ENCODE measurements around the gene KIF7. TPM values are rescaled to one million over a fixed set of nuclear protein-coding genes. Genes with fewer than 3 reads are reported as not detected.

Gene KIF7
- polyA plus RNA-seq, 6 donors from 2014 or later: 0.15 TPM; not detected in 5

- ATAC-seq (ENCODE audit: low read depth in 2 of 2): no peak
- H3K27me3 Mint-ChIP-seq: no peaks in the 10 kb centered on the region
- H3K27ac Mint-ChIP-seq: no peak overlapping the region
- H3K4me1 Mint-ChIP-seq: no peaks in the 10 kb centered on the region
- DNase-seq: no peak
- H3K9me3 Mint-ChIP-seq: peaks cover 0 to 3% (median 0%) of the 10 kb centered on the region in 7 donors
- peaks cover 0 to 4% of the 10 kb centered on the region in 2 donors for H3K36me3 Mint-ChIP-seq
- H3K4me3 Mint-ChIP-seq: peak overlapping the region in 1 of 8 donors; percentile 70
These were observed 23.4 kb downstream of the KIF7 start for GRCh38 chr15:89631902-89632264.

- peak overlapping the region in 1 of 8 donors; percentile 70 for H3K4me3 Mint-ChIP-seq
- no peak overlapping the region for H3K27ac Mint-ChIP-seq
- no peaks in the 10 kb centered on the region for H3K27me3 Mint-ChIP-seq
- no peaks in the 10 kb centered on the region for H3K4me1 Mint-ChIP-seq
- H3K36me3 Mint-ChIP-seq: peaks cover 0 to 4% of the 10 kb centered on the region in 2 donors
- H3K9me3 Mint-ChIP-seq: peaks cover 0 to 3% (median 0%) of the 10 kb centered on the region in 7 donors
- ATAC-seq (ENCODE audit: low read depth in 2 of 2) (no peak), DNase-seq (no peak)
These were observed 24.0 kb downstream of the KIF7 start for GRCh38 chr15:89630974-89631901.

- DNase-seq (no peak), ATAC-seq (ENCODE audit: low read depth in 2 of 2) (no peak)
- no peak overlapping the region for H3K4me3 Mint-ChIP-seq
- H3K27ac Mint-ChIP-seq: no peak overlapping the region
- H3K27me3 Mint-ChIP-seq: no peaks in the 10 kb centered on the region
- no peaks in the 10 kb centered on the region for H3K4me1 Mint-ChIP-seq
- H3K9me3 Mint-ChIP-seq: peaks cover 0 to 3% (median 0%) of the 10 kb centered on the region in 7 donors
- peaks cover 0 to 1% of the 10 kb centered on the region in 2 donors for H3K36me3 Mint-ChIP-seq
These were observed 25.0 kb downstream of the KIF7 start for GRCh38 chr15:89630260-89630659.

GRCh38 chr15:89629829-89630228 lies 25.4 kb downstream of the KIF7 start:
- Mint-ChIP-seq H3K27ac (peak overlapping the region in 1 of 6 donors; percentile 39), H3K4me1 (no peaks in the 10 kb centered on the region), H3K36me3 (no peaks in the 10 kb centered on the region), H3K9me3 (peaks cover 0 to 3% (median 0%) of the 10 kb centered on the region in 7 donors), H3K4me3 (no peak overlapping the region), H3K27me3 (no peaks in the 10 kb centered on the region)
- DNase-seq (no peak), ATAC-seq (ENCODE audit: low read depth in 2 of 2) (no peak)

- H3K4me3 Mint-ChIP-seq: peak overlapping the region in 1 of 8 donors; percentile 61
- peaks cover 0 to 3% (median 0%) of the 10 kb centered on the region in 7 donors for H3K9me3 Mint-ChIP-seq
- no peak for ATAC-seq (ENCODE audit: low read depth in 2 of 2)
- no peaks in the 10 kb centered on the region for H3K27me3 Mint-ChIP-seq
- H3K4me1 Mint-ChIP-seq: no peaks in the 10 kb centered on the region
- no peak for DNase-seq
- H3K27ac Mint-ChIP-seq: peak overlapping the region in 1 of 6 donors; percentile 63
- H3K36me3 Mint-ChIP-seq: no peaks in the 10 kb centered on the region
These were observed 26.2 kb downstream of the KIF7 start for GRCh38 chr15:89628806-89629715.

- H3K4me3 Mint-ChIP-seq: no peak overlapping the region
- H3K27ac Mint-ChIP-seq: no peak overlapping the region
These were observed 27.0 kb downstream of the KIF7 start for GRCh38 chr15:89628301-89628700.

GRCh38 chr15:89627256-89627970 lies 27.9 kb downstream of the KIF7 start:
- no peak overlapping the region for H3K27ac Mint-ChIP-seq
- peaks cover 0 to 2% (median 0%) of the 10 kb centered on the region in 7 donors for H3K9me3 Mint-ChIP-seq
- H3K27me3 Mint-ChIP-seq: no peaks in the 10 kb centered on the region
- no peaks in the 10 kb centered on the region for H3K4me1 Mint-ChIP-seq
- ATAC-seq (ENCODE audit: low read depth in 2 of 2) (no peak), DNase-seq (no peak)
- no peaks in the 10 kb centered on the region for H3K36me3 Mint-ChIP-seq
- no peak overlapping the region for H3K4me3 Mint-ChIP-seq

More at GRCh38 chr15:89628301-89628700, 27.0 kb downstream of the KIF7 start:
- Mint-ChIP-seq H3K36me3 (no peaks in the 10 kb centered on the region), H3K27me3 (no peaks in the 10 kb centered on the region), H3K4me1 (no peaks in the 10 kb centered on the region), H3K9me3 (peaks cover 0 to 3% (median 0%) of the 10 kb centered on the region in 7 donors)
- ATAC-seq (ENCODE audit: low read depth in 2 of 2) (no peak), DNase-seq (no peak)

GRCh38 chr15:89625716-89626115 lies 29.6 kb downstream of the KIF7 start:
- no peak overlapping the region for H3K4me3 Mint-ChIP-seq
- H3K4me1 Mint-ChIP-seq: no peaks in the 10 kb centered on the region
- no peaks in the 10 kb centered on the region for H3K27me3 Mint-ChIP-seq
- ATAC-seq (ENCODE audit: low read depth in 2 of 2): no peak
- no peak for DNase-seq
- H3K9me3 Mint-ChIP-seq: no peaks in the 10 kb centered on the region
- peak overlapping the region in 1 of 6 donors; percentile 82 for H3K27ac Mint-ChIP-seq
- no peaks in the 10 kb centered on the region for H3K36me3 Mint-ChIP-seq

GRCh38 chr15:89623165-89623564 lies 32.1 kb downstream of the KIF7 start:
- no peaks in the 10 kb centered on the region for H3K4me1 Mint-ChIP-seq
- H3K4me3 Mint-ChIP-seq: no peak overlapping the region
- H3K36me3 Mint-ChIP-seq: no peaks in the 10 kb centered on the region
- H3K27ac Mint-ChIP-seq: no peak overlapping the region
- no peak for ATAC-seq (ENCODE audit: low read depth in 2 of 2)
- no peaks in the 10 kb centered on the region for H3K9me3 Mint-ChIP-seq
- no peaks in the 10 kb centered on the region for H3K27me3 Mint-ChIP-seq
- DNase-seq: no peak

- ATAC-seq (ENCODE audit: low read depth in 2 of 2) (no peak), DNase-seq (no peak)
- Mint-ChIP-seq H3K9me3 (no peaks in the 10 kb centered on the region), H3K27me3 (no peaks in the 10 kb centered on the region), H3K27ac (peak overlapping the region in 1 of 6 donors; percentile 84), H3K4me3 (peak overlapping the region in 1 of 8 donors; percentile 52), H3K36me3 (no peaks in the 10 kb centered on the region), H3K4me1 (no peaks in the 10 kb centered on the region)
These were observed 33.7 kb downstream of the KIF7 start for GRCh38 chr15:89621547-89621946.

GRCh38 chr15:89616228-89616627 lies 39.0 kb downstream of the KIF7 start:
- no peak for DNase-seq
- Mint-ChIP-seq H3K9me3 (peaks cover 11 to 44% (median 27%) of the 10 kb centered on the region in 7 donors), H3K4me1 (no peaks in the 10 kb centered on the region), H3K27me3 (no peaks in the 10 kb centered on the region), H3K4me3 (no peak overlapping the region), H3K36me3 (peaks cover 12 to 18% of the 10 kb centered on the region in 2 donors), H3K27ac (no peak overlapping the region)
- ATAC-seq (ENCODE audit: low read depth in 2 of 2): no peak

- Mint-ChIP-seq H3K27ac (no peak overlapping the region), H3K27me3 (no peaks in the 10 kb centered on the region), H3K4me1 (no peaks in the 10 kb centered on the region), H3K4me3 (no peak overlapping the region), H3K9me3 (peaks cover 11 to 47% (median 27%) of the 10 kb centered on the region in 7 donors), H3K36me3 (peaks cover 12 to 18% of the 10 kb centered on the region in 2 donors)
- DNase-seq (no peak), ATAC-seq (ENCODE audit: low read depth in 2 of 2) (no peak)
These were observed 40.1 kb downstream of the KIF7 start for GRCh38 chr15:89615135-89615534.

GRCh38 chr15:89614164-89614563 lies 41.1 kb downstream of the KIF7 start:
- no peak overlapping the region for H3K4me3 Mint-ChIP-seq
- H3K27ac Mint-ChIP-seq: no peak overlapping the region
- H3K27me3 Mint-ChIP-seq: no peaks in the 10 kb centered on the region
- peaks cover 12 to 18% of the 10 kb centered on the region in 2 donors for H3K36me3 Mint-ChIP-seq
- no peak for ATAC-seq (ENCODE audit: low read depth in 2 of 2)
- H3K9me3 Mint-ChIP-seq: peaks cover 11 to 47% (median 27%) of the 10 kb centered on the region in 7 donors
- H3K4me1 Mint-ChIP-seq: no peaks in the 10 kb centered on the region
- DNase-seq: no peak

Data from naive B cell (primary cell).